Measurements from ENCODE around the gene PPIF. TPM values are rescaled to one million over a fixed set of nuclear protein-coding genes. Genes with fewer than 3 reads are reported as not detected.

The PPIF gene
- total RNA-seq, 1 donor from 2014 or later, result 27.1 TPM

DNA sequence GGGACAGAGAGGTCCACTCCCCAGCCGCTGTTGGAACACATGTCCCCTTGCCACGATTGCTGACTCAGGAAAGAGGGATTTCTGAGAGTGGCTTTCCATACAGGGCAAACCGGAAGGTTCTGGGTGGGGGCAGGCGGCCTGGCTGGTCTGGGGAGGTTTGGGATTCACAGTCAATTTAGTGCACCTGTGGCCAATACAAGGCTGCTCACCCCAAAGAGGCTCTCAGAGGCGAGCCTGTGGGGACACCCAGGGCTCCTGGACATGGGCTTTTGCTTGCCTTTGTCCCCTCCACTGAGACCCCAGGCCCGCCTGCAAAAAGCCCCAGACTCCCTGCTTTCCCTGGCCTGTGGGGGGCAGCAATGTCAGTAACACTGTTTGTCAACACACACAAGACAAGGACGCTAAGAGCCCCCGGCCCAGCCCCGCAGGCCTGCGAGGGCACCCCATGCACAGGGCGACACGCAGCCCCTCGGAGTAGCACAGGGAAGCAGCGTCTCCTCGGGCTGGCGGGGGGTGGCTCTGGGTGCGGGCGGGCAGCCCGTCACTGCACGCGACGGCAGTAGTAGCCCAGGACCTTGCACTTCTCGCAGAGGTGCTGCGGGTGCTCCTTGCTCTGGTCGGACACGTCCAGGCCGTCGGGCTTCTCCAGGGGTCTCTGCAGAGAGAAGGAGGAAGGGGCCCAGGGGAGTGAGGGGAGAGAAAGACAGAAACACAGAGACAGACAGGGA is 38.7 kb downstream of the PPIF start:
- Histone ChIP-seq H3K27ac (no peak overlapping the region), H3K9ac (no peak overlapping the region), H4K20me1 (ENCODE audit: low read depth) (no peaks in the 10 kb centered on the region), H3K79me2 (ENCODE audit: low read depth) (no peaks in the 10 kb centered on the region), H3K4me3 (no peak overlapping the region), H2AFZ (replicated peaks) (no peak overlapping the region), H3K4me2 (no peak overlapping the region), H3K36me3 (no peaks in the 10 kb centered on the region), H3F3A (ENCODE audit: low read depth) (no peaks in the 10 kb centered on the region), H3K9me3 (ENCODE audit: low read depth) (no peaks in the 10 kb centered on the region), H3K27me3 (no peaks in the 10 kb centered on the region), H3K4me1 (no peaks in the 10 kb centered on the region)
- TF ChIP-seq EZH2phosphoT487 (IDR thresholded peaks at IDR 0.05) (no peak), CTCF (IDR thresholded peaks at IDR 0.05) (peak; percentile 43)
- peaks cover 13% of the 10 kb centered on the region for H3K4me1 Mint-ChIP-seq
- peaks cover 2% of the 10 kb centered on the region for H3K27me3 Mint-ChIP-seq (ENCODE audit: insufficient read depth, low read depth)
- no peaks in the 10 kb centered on the region for H3K9me3 Mint-ChIP-seq
- peak; percentile 49 for DNase-seq (ENCODE audit: low spot score)
- no peaks in the 10 kb centered on the region for H3K36me3 Mint-ChIP-seq
- H3K27ac Mint-ChIP-seq, result no peak overlapping the region
- H3K4me3 Mint-ChIP-seq, result no peak overlapping the region

- Histone ChIP-seq H3K79me2 (ENCODE audit: low read depth) (no peaks in the 10 kb centered on the region), H3K9ac (no peak overlapping the region), H3K27me3 (no peaks in the 10 kb centered on the region), H3K27ac (no peak overlapping the region), H3K4me3 (no peak overlapping the region), H3F3A (ENCODE audit: low read depth) (no peaks in the 10 kb centered on the region), H4K20me1 (ENCODE audit: low read depth) (no peaks in the 10 kb centered on the region), H2AFZ (replicated peaks) (no peak overlapping the region), H3K4me1 (no peaks in the 10 kb centered on the region), H3K4me2 (no peak overlapping the region), H3K9me3 (ENCODE audit: low read depth) (no peaks in the 10 kb centered on the region), H3K36me3 (no peaks in the 10 kb centered on the region)
- H3K27ac Mint-ChIP-seq, result no peak overlapping the region
- TF ChIP-seq CTCF (IDR thresholded peaks at IDR 0.05) (no peak), EZH2phosphoT487 (IDR thresholded peaks at IDR 0.05) (no peak), EZH2 (IDR thresholded peaks at IDR 0.05) (no peak)
- no peak for DNase-seq (ENCODE audit: low spot score)
- no peak overlapping the region for H3K4me3 Mint-ChIP-seq
- no peaks in the 10 kb centered on the region for H3K36me3 Mint-ChIP-seq
- H3K4me1 Mint-ChIP-seq, result peaks cover 11% of the 10 kb centered on the region
- H3K9me3 Mint-ChIP-seq, result no peaks in the 10 kb centered on the region
- H3K27me3 Mint-ChIP-seq (ENCODE audit: insufficient read depth, low read depth), result peaks cover under 1% of the 10 kb centered on the region
These were observed 39.6 kb downstream of the PPIF start for GRCh38 chr10:79386637-79387465.

DNA sequence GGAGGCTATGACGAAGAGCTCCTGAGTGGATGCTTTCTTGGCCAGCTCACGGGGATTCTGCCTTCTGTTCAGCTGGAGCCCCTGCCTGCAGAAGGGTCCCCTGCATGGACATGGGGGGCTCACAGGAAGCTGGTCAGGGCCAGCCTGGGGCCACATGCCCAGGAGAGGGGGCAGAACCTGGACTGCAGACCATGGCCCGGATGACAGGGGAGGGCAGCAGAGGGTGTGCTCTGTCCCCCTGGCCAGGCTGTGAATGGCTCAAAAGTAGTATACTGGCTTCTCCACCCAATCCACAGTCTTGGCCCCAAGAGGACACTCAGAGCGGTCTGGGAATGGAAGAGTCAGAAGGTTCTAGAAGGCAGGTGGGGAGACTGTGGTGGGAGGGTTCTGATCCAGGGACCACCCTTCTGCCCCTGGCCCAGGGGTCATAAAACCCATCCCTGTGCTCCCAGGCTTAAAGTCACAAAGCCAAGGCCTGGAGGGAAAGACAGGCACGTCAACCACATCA is 40.3 kb downstream of the PPIF start:
- no peaks in the 10 kb centered on the region for H3K36me3 Mint-ChIP-seq
- peaks cover 5% of the 10 kb centered on the region for H3K4me1 Mint-ChIP-seq
- H3K4me3 Mint-ChIP-seq, result no peak overlapping the region
- Histone ChIP-seq H2AFZ (replicated peaks) (no peak overlapping the region), H3K27me3 (no peaks in the 10 kb centered on the region), H3K4me1 (no peaks in the 10 kb centered on the region), H3K9ac (no peak overlapping the region), H3K4me3 (no peak overlapping the region), H3K4me2 (no peak overlapping the region), H3K36me3 (no peaks in the 10 kb centered on the region), H3F3A (ENCODE audit: low read depth) (no peaks in the 10 kb centered on the region), H3K9me3 (ENCODE audit: low read depth) (no peaks in the 10 kb centered on the region), H4K20me1 (ENCODE audit: low read depth) (no peaks in the 10 kb centered on the region), H3K79me2 (ENCODE audit: low read depth) (no peaks in the 10 kb centered on the region), H3K27ac (no peak overlapping the region)
- no peaks in the 10 kb centered on the region for H3K27me3 Mint-ChIP-seq (ENCODE audit: insufficient read depth, low read depth)
- no peak for TF ChIP-seq EZH2 (IDR thresholded peaks at IDR 0.05)
- TF ChIP-seq CTCF (IDR thresholded peaks at IDR 0.05), result no peak
- no peak for TF ChIP-seq EZH2phosphoT487 (IDR thresholded peaks at IDR 0.05)
- H3K9me3 Mint-ChIP-seq, result no peaks in the 10 kb centered on the region
- no peak for DNase-seq (ENCODE audit: low spot score)
- no peak overlapping the region for H3K27ac Mint-ChIP-seq

Measured in neural progenitor cell (in vitro differentiated cells).